H9 (cell line): ENCODE data around the gene GGT6. TPM values are rescaled to one million over a fixed set of nuclear protein-coding genes. Genes with fewer than 3 reads are reported as not detected.
A peak's percentile ranks its signal among the peaks of the same experiment; 100 is the strongest.

Experiments used
- DNase-seq: peaks from one replicate; pipeline ENCODE4 v3.0.0-alpha.2; 2017
- H2AFZ ChIP-seq: one replicate; pipeline ENCODE4 v1.6.1; 2013; ENCODE audit warnings: mild to moderate bottlenecking, low read length, control low read depth, moderate library complexity
- H2AK5ac ChIP-seq: 2 replicates; pipeline ENCODE4 v1.6.1; 2013; ENCODE audit warnings: low read length, control low read depth, mixed read lengths; ENCODE audit not compliant: insufficient read length
- H2BK120ac ChIP-seq: one replicate; pipeline ENCODE4 v1.6.1; 2013; ENCODE audit warnings: low read depth, mild to moderate bottlenecking, low read length, control low read depth, inconsistent platforms; ENCODE audit not compliant: poor library complexity, severe bottlenecking
- H2BK12ac ChIP-seq: 2 replicates; pipeline ENCODE4 v1.6.1; 2013; ENCODE audit warnings: low read length, control low read depth, mixed read lengths, low read depth; ENCODE audit not compliant: insufficient read length
- H2BK15ac ChIP-seq: 2 replicates; pipeline ENCODE4 v1.6.1; 2013; ENCODE audit warnings: low read depth, low read length, control low read depth
- H2BK20ac ChIP-seq: one replicate; pipeline ENCODE4 v1.6.1; 2013; ENCODE audit warnings: low read depth, mild to moderate bottlenecking, low read length, control low read depth, inconsistent platforms; ENCODE audit not compliant: poor library complexity, severe bottlenecking
- H2BK5ac ChIP-seq: 2 replicates; pipeline ENCODE4 v1.6.1; 2013; ENCODE audit warnings: low read length, control low read depth, mixed read lengths; ENCODE audit not compliant: insufficient read length
- H3K14ac ChIP-seq: 2 replicates; pipeline ENCODE4 v1.6.1; 2013; ENCODE audit warnings: low read length, control low read depth; ENCODE audit not compliant: insufficient read depth
- H3K18ac ChIP-seq: 2 replicates; pipeline ENCODE4 v1.6.1; 2013; ENCODE audit warnings: low read depth, mild to moderate bottlenecking, mixed read lengths, low read length, control low read depth; ENCODE audit not compliant: insufficient read length
- H3K23ac ChIP-seq: 2 replicates; pipeline ENCODE4 v1.6.1; 2013; ENCODE audit warnings: low read length, control low read depth, mixed read lengths, low read depth; ENCODE audit not compliant: insufficient read length
- H3K23me2 ChIP-seq: 2 replicates; pipeline ENCODE4 v1.6.1; 2013; ENCODE audit warnings: low read depth, mild to moderate bottlenecking, mixed read lengths, low read length, control low read depth; ENCODE audit not compliant: insufficient read length, poor library complexity, severe bottlenecking
- H3K27ac ChIP-seq: 2 replicates; pipeline ENCODE4 v1.5.1; 2013; ENCODE audit warnings: low read length, control low read depth, mixed read lengths, low read depth; ENCODE audit not compliant: insufficient read length
- H3K27me3 ChIP-seq: 2 replicates; pipeline ENCODE4 v1.6.1; 2013; ENCODE audit warnings: low read length, control low read depth, inconsistent platforms; ENCODE audit not compliant: insufficient read depth
- H3K4ac ChIP-seq: 2 replicates; pipeline ENCODE4 v1.6.1; 2013; ENCODE audit warnings: low read depth, mild to moderate bottlenecking, control low read depth, inconsistent platforms, low read length, moderate library complexity
- H3K4me1 ChIP-seq: 2 replicates; pipeline ENCODE4 v1.6.1; 2013; ENCODE audit warnings: low read length, control low read depth, inconsistent platforms; ENCODE audit not compliant: insufficient read depth
- H3K4me2 ChIP-seq: 2 replicates; pipeline ENCODE4 v1.6.1; 2013; ENCODE audit warnings: low read length, control low read depth, mixed read lengths; ENCODE audit not compliant: insufficient read length, insufficient read depth
- H3K56ac ChIP-seq: 2 replicates; pipeline ENCODE4 v1.6.1; 2013; ENCODE audit warnings: low read depth, mild to moderate bottlenecking, mixed read lengths, low read length, control low read depth; ENCODE audit not compliant: insufficient read length
- H3K79me1 ChIP-seq: 2 replicates; pipeline ENCODE4 v1.6.1; 2013; ENCODE audit warnings: low read depth, mild to moderate bottlenecking, moderate library complexity, low read length, control low read depth, inconsistent platforms; ENCODE audit not compliant: insufficient read depth, poor library complexity, severe bottlenecking
- H3K79me2 ChIP-seq: 2 replicates; pipeline ENCODE4 v1.6.1; 2013; ENCODE audit warnings: low read length, control low read depth, inconsistent platforms; ENCODE audit not compliant: insufficient read depth
- H3K9ac ChIP-seq: 2 replicates; pipeline ENCODE4 v1.6.1; 2013; ENCODE audit warnings: low read length, control low read depth, mixed read lengths; ENCODE audit not compliant: insufficient read length; ENCODE audit errors: extremely low read depth
- H3K9me3 ChIP-seq: one replicate; pipeline ENCODE4 v1.6.1; 2013; ENCODE audit warnings: low read depth, low read length, inconsistent platforms; ENCODE audit not compliant: control insufficient read depth
- H3T11ph ChIP-seq: one replicate; pipeline ENCODE4 v1.6.1; 2013; ENCODE audit warnings: mild to moderate bottlenecking, low read length, control low read depth, inconsistent platforms
- H4K20me1 ChIP-seq: one replicate; pipeline ENCODE4 v1.6.1; 2013; ENCODE audit not compliant: control insufficient read depth, insufficient read length, insufficient read depth
- H4K5ac ChIP-seq: 2 replicates; pipeline ENCODE4 v1.6.1; 2013; ENCODE audit warnings: low read depth, mild to moderate bottlenecking, mixed read lengths, low read length, control low read depth; ENCODE audit not compliant: insufficient read length
- H4K8ac ChIP-seq: replicated peaks from 2 replicates; pipeline ENCODE4 v1.6.1; 2013; ENCODE audit warnings: low read length, control low read depth, mixed read lengths, low read depth; ENCODE audit not compliant: insufficient read length
- H4K91ac ChIP-seq: 2 replicates; pipeline ENCODE4 v1.6.1; 2013; ENCODE audit warnings: low read depth, mild to moderate bottlenecking, moderate library complexity, mixed read lengths, low read length, control low read depth; ENCODE audit not compliant: insufficient read length
- H3K27ac Mint-ChIP-seq, 3 experiments: 2 replicates in 2 of 3; 3 replicates in 1 of 3; pipeline ENCODE4 v1.8.0; 2020 to 2021; ENCODE audit warnings: mixed read lengths in 3 of 3, mild to moderate bottlenecking in 1 of 3, moderate library complexity in 1 of 3
- H3K27me3 Mint-ChIP-seq: 2 replicates; pipeline ENCODE4 v1.8.0; 2021; ENCODE audit warnings: low read depth, mild to moderate bottlenecking, moderate library complexity, mixed read lengths
- H3K36me3 Mint-ChIP-seq, 3 experiments: 2 replicates in 2 of 3; 3 replicates in 1 of 3; pipeline ENCODE4 v1.8.0; 2020 to 2021; ENCODE audit warnings: low read depth in 3 of 3, mixed read lengths in 3 of 3; ENCODE audit not compliant: insufficient read depth in 1 of 3
- H3K4me1 Mint-ChIP-seq, 2 experiments: 2 replicates each; pipeline ENCODE4 v1.8.0; 2020; ENCODE audit warnings: mixed read lengths in 2 of 2
- H3K4me3 Mint-ChIP-seq, 2 experiments: 2 replicates in 1 of 2; 3 replicates in 1 of 2; pipeline ENCODE4 v1.8.0; 2020 to 2021; ENCODE audit warnings: mild to moderate bottlenecking in 2 of 2, mixed read lengths in 2 of 2, moderate library complexity in 1 of 2
- H3K9me3 Mint-ChIP-seq, 2 experiments: 2 replicates in 1 of 2; 3 replicates in 1 of 2; pipeline ENCODE4 v1.8.0; 2020; ENCODE audit warnings: mild to moderate bottlenecking in 2 of 2, mixed read lengths in 2 of 2, moderate library complexity in 1 of 2
- WGBS: extraction: QIAGEN DNeasy Blood & Tissue Kit; methylation state at CpG from one replicate; pipeline ENCODE4 v1.1.7; 2013; ENCODE audit warnings: missing lambda C conversion rate, low lambda C conversion rate, mixed read lengths; ENCODE audit not compliant: insufficient read length; ENCODE audit errors: extremely low coverage; 5-methylcytosine and 5-hydroxymethylcytosine counted together
- total RNA-seq: library from RNA; stranded (reverse); gene quantifications from 2 replicates; pipeline ENCODE4 v1.2.1, GENCODE V29; 2021
- TF ChIP-seq, protein P1 (sequence below): fragments of 200-600 bp; sonication (generic); conservative IDR thresholded peaks from 3 replicates; pipeline ENCODE4 v1.8.0; 2021; ENCODE audit warnings: antibody characterized with exemption, mild to moderate bottlenecking

The GGT6 gene
- total RNA-seq, 1 experiment from 2014 or later = 0.17 TPM

GRCh38 chr17:4541328-4542002 lies 18.9 kb downstream of the GGT6 start:
- Histone ChIP-seq H3K9me3 (no peaks in the 10 kb centered on the region), H3K79me2 (no peaks in the 10 kb centered on the region), H3K56ac (no peak overlapping the region), H2BK15ac (no peak overlapping the region), H2AFZ (no peak overlapping the region), H3K4ac (no peak overlapping the region), H2BK5ac (no peak overlapping the region), H2BK12ac (no peak overlapping the region), H2AK5ac (no peak overlapping the region), H3K27me3 (no peaks in the 10 kb centered on the region), H4K5ac (no peak overlapping the region), H3K4me2 (no peak overlapping the region), H2BK120ac (no peak overlapping the region), H3K14ac (no peak overlapping the region), H3K79me1 (no peaks in the 10 kb centered on the region), H3K18ac (no peak overlapping the region), H2BK20ac (no peak overlapping the region), H4K8ac (no peak overlapping the region), H3K23me2 (no peaks in the 10 kb centered on the region), H3K9ac (no peak overlapping the region), H3T11ph (no peak overlapping the region), H3K4me1 (no peaks in the 10 kb centered on the region; the same call in 1 of the 2 replicates), H4K91ac (no peak overlapping the region), H3K23ac (no peak overlapping the region), H3K27ac (no peak overlapping the region), H4K20me1 (peaks cover 5% of the 10 kb centered on the region)
- WGBS = no CpG with 5 or more reads among the region's 29 CpGs
- TF ChIP-seq, protein P1, sequence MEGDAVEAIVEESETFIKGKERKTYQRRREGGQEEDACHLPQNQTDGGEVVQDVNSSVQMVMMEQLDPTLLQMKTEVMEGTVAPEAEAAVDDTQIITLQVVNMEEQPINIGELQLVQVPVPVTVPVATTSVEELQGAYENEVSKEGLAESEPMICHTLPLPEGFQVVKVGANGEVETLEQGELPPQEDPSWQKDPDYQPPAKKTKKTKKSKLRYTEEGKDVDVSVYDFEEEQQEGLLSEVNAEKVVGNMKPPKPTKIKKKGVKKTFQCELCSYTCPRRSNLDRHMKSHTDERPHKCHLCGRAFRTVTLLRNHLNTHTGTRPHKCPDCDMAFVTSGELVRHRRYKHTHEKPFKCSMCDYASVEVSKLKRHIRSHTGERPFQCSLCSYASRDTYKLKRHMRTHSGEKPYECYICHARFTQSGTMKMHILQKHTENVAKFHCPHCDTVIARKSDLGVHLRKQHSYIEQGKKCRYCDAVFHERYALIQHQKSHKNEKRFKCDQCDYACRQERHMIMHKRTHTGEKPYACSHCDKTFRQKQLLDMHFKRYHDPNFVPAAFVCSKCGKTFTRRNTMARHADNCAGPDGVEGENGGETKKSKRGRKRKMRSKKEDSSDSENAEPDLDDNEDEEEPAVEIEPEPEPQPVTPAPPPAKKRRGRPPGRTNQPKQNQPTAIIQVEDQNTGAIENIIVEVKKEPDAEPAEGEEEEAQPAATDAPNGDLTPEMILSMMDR = peak; percentile 29; the same call in 1 of the 3 replicates
- Mint-ChIP-seq H3K4me3 (no peak overlapping the region), H3K27me3 (no peaks in the 10 kb centered on the region; the same call in 1 of the 2 replicates), H3K27ac (no peak overlapping the region), H3K4me1 (peaks cover 7 to 8% of the 10 kb centered on the region in 2 experiments), H3K36me3 (peaks cover 22 to 79% (median 52%) of the 10 kb centered on the region in 3 experiments), H3K9me3 (no peaks in the 10 kb centered on the region)
- no peak for DNase-seq
